ENCODE data around the gene PLXNA4. TPM values are rescaled to one million over a fixed set of nuclear protein-coding genes. Genes with fewer than 3 reads are reported as not detected.

Gene PLXNA4
- polyA plus RNA-seq, 2 of the 4 experiments (the other 2 are of a cell fraction), result 0.12 to 0.34 TPM

- ChIA-PET POLR2A (no interaction called here), CTCF (interaction anchor here (1.0 kb wide), 1 partner anchor 8 kb away, joined by 3 read pairs; no protein-coding TSS in a partner anchor)
- no peak for TF ChIP-seq ATOH8 (CRISPR knock-in tag; IDR thresholded peaks at IDR 0.05; ENCODE audit: low read depth)
- TF ChIP-seq HMGXB4 (CRISPR knock-in tag; IDR thresholded peaks at IDR 0.05; ENCODE audit: borderline replicate concordance), result no peak
- no peak for TF ChIP-seq CBX8 (IDR thresholded peaks at IDR 0.05)
- no peak for DNase-seq (ENCODE audit: low read depth in 1 of 2, low spot score in 1 of 2)
- Histone ChIP-seq H3K4me1 (no peaks in the 10 kb centered on the region), H3K4me2 (no peak overlapping the region), H3K9me3 (no peaks in the 10 kb centered on the region), H3K27ac (no peak overlapping the region), H3K4me3 (no peak overlapping the region)
- 47% methylated on average over 4 of the region's 4 CpGs for WGBS (ENCODE audit: missing lambda C conversion rate)
- FAIRE-seq, result no peak
- no peak for ATAC-seq
Observed at GRCh38 chr7:132373879-132374278, 202.4 kb downstream of the PLXNA4 start.

- 42% methylated on average over 3 of the region's 3 CpGs for WGBS (ENCODE audit: missing lambda C conversion rate)
- DNase-seq (ENCODE audit: low read depth in 1 of 2, low spot score in 1 of 2) (no peak), ATAC-seq (no peak), FAIRE-seq (no peak)
- ChIA-PET POLR2A (no interaction called here), CTCF (no interaction called here)
- Histone ChIP-seq H3K4me3 (no peak overlapping the region), H3K4me2 (no peak overlapping the region), H3K9me3 (no peaks in the 10 kb centered on the region), H3K4me1 (no peaks in the 10 kb centered on the region), H3K27ac (no peak overlapping the region)
- no peak for TF ChIP-seq PHF8 (IDR thresholded peaks at IDR 0.05; ENCODE audit: borderline replicate concordance, low read depth)
- TF ChIP-seq KDM5A (IDR thresholded peaks at IDR 0.05), result no peak
- no peak for TF ChIP-seq HMGXB4 (CRISPR knock-in tag; IDR thresholded peaks at IDR 0.05; ENCODE audit: borderline replicate concordance)
- TF ChIP-seq CEBPB (IDR thresholded peaks at IDR 0.05), result no peak
- TF ChIP-seq CBX2 (IDR thresholded peaks at IDR 0.05; ENCODE audit: borderline replicate concordance, low read depth), result no peak
- TF ChIP-seq FOSB (CRISPR knock-in tag; IDR thresholded peaks at IDR 0.05), result no peak
- TF ChIP-seq CHD4 (IDR thresholded peaks at IDR 0.05; ENCODE audit: borderline replicate concordance), result no peak
Observed at GRCh38 chr7:132373041-132373440, 203.2 kb downstream of the PLXNA4 start.

- 15% methylated on average over 3 of the region's 3 CpGs for WGBS (ENCODE audit: missing lambda C conversion rate)
- FAIRE-seq (no peak), ATAC-seq (no peak), DNase-seq (ENCODE audit: low read depth in 1 of 2, low spot score in 1 of 2) (no peak)
- ChIA-PET CTCF (no interaction called here), POLR2A (no interaction called here)
- Histone ChIP-seq H3K4me3 (no peak overlapping the region), H3K4me1 (no peaks in the 10 kb centered on the region), H3K27ac (no peak overlapping the region), H3K9me3 (no peaks in the 10 kb centered on the region), H3K4me2 (no peak overlapping the region)
- peak; percentile 71 for TF ChIP-seq USF2 (IDR thresholded peaks at IDR 0.05)
- no peak for TF ChIP-seq JUNB (IDR thresholded peaks at IDR 0.05)
- TF ChIP-seq FOSL2 (IDR thresholded peaks at IDR 0.05), result no peak
- TF ChIP-seq FOSL2 (CRISPR knock-in tag; IDR thresholded peaks at IDR 0.05), result no peak
- TF ChIP-seq ZNF302 (CRISPR knock-in tag; IDR thresholded peaks at IDR 0.05), result no peak
Observed at GRCh38 chr7:132371948-132372347, 204.3 kb downstream of the PLXNA4 start.

Measured in A549 (cell line).